SK-N-SH treated with all-trans-retinoic acid at 6 μM for 48 hours (cell line): Measurements from ENCODE around the gene AFM.

Experiments
- ARNTL ChIP-seq: fragments of 450-650 bp; formaldehyde crosslinking; IDR thresholded peaks from 2 replicates; pipeline ENCODE4 v1.5.0; 2020; ENCODE audit warnings: low read depth, mild to moderate bottlenecking, moderate library complexity, borderline replicate concordance
- CREB5 ChIP-seq: fragments of 250-450 bp; sonication (Bioruptor Pico); IDR thresholded peaks from 2 replicates; pipeline ENCODE4 v1.5.1; 2020; ENCODE audit warnings: low read depth, mild to moderate bottlenecking, moderate library complexity
- CSDC2 ChIP-seq: fragments of 250-450 bp; sonication (Bioruptor Pico); IDR thresholded peaks from 2 replicates; pipeline ENCODE4 v1.5.0; 2020; ENCODE audit warnings: mild to moderate bottlenecking, moderate library complexity
- ESRRG ChIP-seq: fragments of 250-450 bp; sonication (Bioruptor Pico); IDR thresholded peaks from 2 replicates; pipeline ENCODE4 v1.6.1; 2021; ENCODE audit warnings: mild to moderate bottlenecking
- OSR1 ChIP-seq: fragments of 250-450 bp; sonication (Bioruptor Pico); IDR thresholded peaks from 2 replicates; pipeline ENCODE4 v1.8.0; 2022; ENCODE audit warnings: moderate library complexity, mild to moderate bottlenecking, inconsistent platforms
- PATZ1 ChIP-seq: fragments of 250-450 bp; sonication (Bioruptor Pico); IDR thresholded peaks from 2 replicates; pipeline ENCODE4 v1.8.0; 2020; ENCODE audit warnings: mild to moderate bottlenecking, moderate library complexity, borderline replicate concordance
- POU6F1 ChIP-seq: fragments of 250-450 bp; sonication (Bioruptor Pico); IDR thresholded peaks from 2 replicates; pipeline ENCODE4 v1.8.0; 2021; ENCODE audit warnings: low read depth, mild to moderate bottlenecking, moderate library complexity, borderline replicate concordance
- PPARA ChIP-seq: fragments of 250-450 bp; sonication (Bioruptor Pico); IDR thresholded peaks from 2 replicates; pipeline ENCODE4 v1.5.0; 2020; ENCODE audit warnings: mild to moderate bottlenecking, borderline replicate concordance
- RARB ChIP-seq: fragments of 250-450 bp; sonication (Bioruptor Pico); IDR thresholded peaks from 2 replicates; pipeline ENCODE4 v1.8.0; 2021; ENCODE audit warnings: mild to moderate bottlenecking, moderate library complexity
- SNAI2 ChIP-seq: fragments of 250-450 bp; sonication (Bioruptor Pico); IDR thresholded peaks from 2 replicates; pipeline ENCODE4 v1.5.0; 2020; ENCODE audit warnings: mild to moderate bottlenecking, moderate library complexity
- TOX ChIP-seq: fragments of 250-450 bp; sonication (Bioruptor Pico); IDR thresholded peaks from 2 replicates; pipeline ENCODE4 v1.8.0; 2021; ENCODE audit warnings: mild to moderate bottlenecking, moderate library complexity, borderline replicate concordance
- TSHZ2 ChIP-seq: fragments of 250-450 bp; sonication (Bioruptor Pico); IDR thresholded peaks from 2 replicates; pipeline ENCODE4 v1.5.0; 2020; ENCODE audit warnings: mild to moderate bottlenecking, moderate library complexity
- ZFP3 ChIP-seq: fragments of 250-450 bp; sonication (Bioruptor Pico); IDR thresholded peaks from 2 replicates; pipeline ENCODE4 v1.5.0; 2020; ENCODE audit warnings: mild to moderate bottlenecking, moderate library complexity

- TF ChIP-seq PPARA (CRISPR knock-in tag) (no peak), OSR1 (CRISPR knock-in tag) (no peak), SNAI2 (CRISPR knock-in tag) (no peak), POU6F1 (no peak), RARB (no peak), ARNTL (CRISPR knock-in tag) (no peak), PATZ1 (no peak), ZFP3 (CRISPR knock-in tag) (no peak), CSDC2 (CRISPR knock-in tag) (no peak), TSHZ2 (no peak), CREB5 (CRISPR knock-in tag) (no peak), ESRRG (CRISPR knock-in tag) (no peak), TOX (CRISPR knock-in tag) (no peak)
Measured at GRCh38 chr4:73499996-73500765, 18.6 kb downstream of the AFM start.
